Activated naive CD4-positive, alpha-beta T cell treated with anti-CD3 and anti-CD28 coated beads, Interleukin-2, amount 50 U/mL, for 16 hours (primary cell): ENCODE data around the gene VPS13D.

Experiments
- DNase-seq: peaks from one replicate; pipeline ENCODE4 v3.0.0-alpha.2; 2020

Gene VPS13D

GRCh38 chr1:12231276-12231595 is 1.4 kb downstream of the VPS13D start:
- no peak for DNase-seq

- DNase-seq: no peak
Measured at GRCh38 chr1:12232221-12232620, 2.4 kb downstream of the VPS13D start.

GRCh38 chr1:12244078-12244477 is 14.2 kb downstream of the VPS13D start:
- DNase-seq: no peak

GRCh38 chr1:12244585-12244984 is 14.8 kb downstream of the VPS13D start:
- DNase-seq: no peak

- DNase-seq: no peak
Measured at GRCh38 chr1:12245116-12245515, 15.3 kb downstream of the VPS13D start.

- no peak for DNase-seq
Measured at GRCh38 chr1:12245733-12246132, 15.9 kb downstream of the VPS13D start.

- DNase-seq: no peak
Measured at GRCh38 chr1:12246584-12246983, 16.8 kb downstream of the VPS13D start.

GRCh38 chr1:12249181-12249580 is 19.4 kb downstream of the VPS13D start:
- no peak for DNase-seq

GRCh38 chr1:12249748-12250147 is 19.9 kb downstream of the VPS13D start:
- DNase-seq: no peak

GRCh38 chr1:12251442-12251841 is 21.6 kb downstream of the VPS13D start:
- DNase-seq: no peak

- no peak for DNase-seq
Measured at GRCh38 chr1:12255913-12256312, 26.1 kb downstream of the VPS13D start.

- DNase-seq: no peak
Measured at GRCh38 chr1:12258272-12258671, 28.4 kb downstream of the VPS13D start.

GRCh38 chr1:12269351-12269750 is 39.5 kb downstream of the VPS13D start:
- DNase-seq: no peak

- DNase-seq: no peak
Measured at GRCh38 chr1:12271033-12271432, 41.2 kb downstream of the VPS13D start.

- DNase-seq: no peak
Measured at GRCh38 chr1:12272770-12273169, 42.9 kb downstream of the VPS13D start.

- DNase-seq: peak; percentile 42
Measured at GRCh38 chr1:12275370-12275769, 45.5 kb downstream of the VPS13D start.

GRCh38 chr1:12276225-12276624 is 46.4 kb downstream of the VPS13D start:
- DNase-seq: no peak

- no peak for DNase-seq
Measured at GRCh38 chr1:12279003-12279402, 49.2 kb downstream of the VPS13D start.

GRCh38 chr1:12279728-12280464 is 50.1 kb downstream of the VPS13D start:
- no peak for DNase-seq

GRCh38 chr1:12282142-12282541 is 52.3 kb downstream of the VPS13D start:
- DNase-seq: no peak

GRCh38 chr1:12284486-12284885 is 54.7 kb downstream of the VPS13D start:
- DNase-seq: no peak

GRCh38 chr1:12285496-12286143 is 55.8 kb downstream of the VPS13D start:
- DNase-seq: no peak

GRCh38 chr1:12287869-12288268 is 58.0 kb downstream of the VPS13D start:
- DNase-seq: no peak

- DNase-seq: no peak
Measured at GRCh38 chr1:12290828-12291227, 61.0 kb downstream of the VPS13D start.

- no peak for DNase-seq
Measured at GRCh38 chr1:12293416-12293815, 63.6 kb downstream of the VPS13D start.
